22Rv1 (cell line): Measurements from ENCODE around the gene RNF213.
"Not testable (repeated sequence)": the region's sequence is repeated elsewhere in the genome, so short reads cannot be mapped to it uniquely, and the experiment has no call there.

Source experiments
- H3K27ac ChIP-seq: fragments of 450-650 bp; 2 replicates; pipeline ENCODE4 v1.5.1; 2017
- CTCF ChIP-seq: fragments of 450-650 bp; IDR thresholded peaks from 2 replicates; pipeline ENCODE4 v1.5.1; 2017; ENCODE audit warnings: mild to moderate bottlenecking
- ZFX ChIP-seq: fragments of 450-650 bp; IDR thresholded peaks from 2 replicates; pipeline ENCODE4 v1.6.1; 2017; ENCODE audit warnings: antibody characterized with exemption, borderline replicate concordance

Gene RNF213

DNA sequence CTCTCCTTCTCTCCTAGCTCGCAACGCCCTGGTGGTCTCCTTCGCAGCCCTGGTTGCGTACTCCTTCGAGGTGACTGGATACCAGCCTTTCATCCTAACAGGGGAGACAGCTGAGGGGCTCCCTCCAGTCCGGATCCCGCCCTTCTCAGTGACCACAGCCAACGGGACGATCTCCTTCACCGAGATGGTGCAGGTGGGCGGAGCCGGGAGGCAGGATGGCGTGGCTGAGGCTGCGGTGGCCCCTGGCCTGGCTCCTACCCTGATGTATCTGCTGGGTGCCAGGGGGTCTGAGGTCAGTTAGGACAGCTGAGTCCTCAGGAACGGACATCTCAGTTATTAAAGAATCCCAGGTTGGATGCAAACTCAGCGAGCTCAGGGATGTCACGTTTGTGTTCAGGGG is 23.7 kb upstream of the RNF213 start:
- no peak for TF ChIP-seq ZFX
- TF ChIP-seq CTCF: no peak
- no peak overlapping the region for H3K27ac ChIP-seq

DNA sequence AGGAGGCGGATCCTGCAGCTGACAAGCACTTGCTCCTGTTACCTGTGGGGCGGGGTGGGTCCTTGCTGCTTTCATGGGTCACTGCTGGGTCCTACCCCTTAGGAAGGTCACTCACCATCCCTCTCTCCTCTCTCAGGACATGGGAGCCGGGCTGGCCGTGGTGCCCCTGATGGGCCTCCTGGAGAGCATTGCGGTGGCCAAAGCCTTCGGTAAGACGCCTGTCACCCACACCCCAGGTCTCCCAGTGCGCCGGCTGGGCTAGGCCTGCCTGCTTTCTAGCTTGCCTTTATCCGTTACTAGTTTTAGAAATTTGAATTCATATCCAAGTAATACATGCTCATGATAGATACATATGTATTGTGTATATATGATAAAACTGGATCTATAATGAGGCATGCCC is 23.3 kb upstream of the RNF213 start:
- no peak for TF ChIP-seq CTCF
- TF ChIP-seq ZFX: no peak
- no peak overlapping the region for H3K27ac ChIP-seq

GRCh38 chr17:80242505-80242904 is 18.1 kb upstream of the RNF213 start:
- no peak for TF ChIP-seq CTCF
- no peak for TF ChIP-seq ZFX
- H3K27ac ChIP-seq: no peak overlapping the region

GRCh38 chr17:80243526-80244433 is 16.9 kb upstream of the RNF213 start:
- no peak for TF ChIP-seq ZFX
- TF ChIP-seq CTCF: no peak
- no peak overlapping the region for H3K27ac ChIP-seq

DNA sequence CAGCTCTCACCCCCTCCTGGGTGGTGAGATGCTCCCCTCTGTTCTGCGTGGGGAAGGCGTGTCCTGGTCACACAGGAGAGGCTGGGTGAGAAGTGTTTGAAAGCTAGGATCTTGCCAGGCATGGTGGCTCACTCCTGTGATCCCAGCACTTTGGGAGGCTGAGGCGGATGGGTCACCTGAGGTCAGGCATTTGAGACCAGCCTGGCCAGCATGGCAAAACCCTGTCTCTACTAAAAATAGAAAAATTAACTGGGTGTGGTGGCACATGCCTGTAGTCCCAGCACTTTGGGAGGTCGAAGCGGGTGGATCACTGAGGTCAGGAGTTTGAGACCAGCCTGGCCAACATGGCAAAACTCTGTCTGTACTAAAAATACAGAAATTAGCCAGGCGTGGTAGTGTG is 16.2 kb upstream of the RNF213 start:
- H3K27ac ChIP-seq: not testable (repeated sequence)

DNA sequence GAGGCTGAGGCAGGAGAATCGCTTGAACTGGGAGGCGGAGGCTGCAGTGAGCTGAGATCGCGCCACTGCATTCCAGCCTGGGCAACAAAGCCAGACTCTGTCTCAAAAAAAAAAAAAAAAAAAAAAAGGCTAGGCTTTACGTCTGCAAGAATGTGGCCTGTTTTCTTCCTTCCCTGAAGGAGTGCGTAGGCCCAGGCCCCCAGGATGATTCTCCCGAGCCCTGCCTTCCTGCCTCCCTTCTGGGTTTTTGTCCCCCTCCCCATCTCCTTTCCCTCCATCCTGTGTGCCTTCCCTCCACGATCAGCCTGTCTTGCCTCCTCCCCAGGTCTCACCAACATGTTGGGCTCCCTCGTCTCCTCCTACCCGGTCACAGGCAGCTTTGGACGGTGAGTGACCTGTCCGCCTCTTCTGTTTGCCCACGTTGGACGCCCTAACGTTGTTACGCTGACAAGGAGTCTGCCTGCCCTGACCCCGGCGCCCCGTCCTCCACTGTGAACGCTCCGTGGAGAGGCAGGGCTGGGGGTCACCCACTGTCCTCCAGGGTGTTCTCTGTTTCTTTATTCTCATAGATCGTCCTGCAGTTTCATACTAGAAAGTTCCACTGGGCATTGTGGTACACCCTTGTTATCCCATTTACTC is 15.7 kb upstream of the RNF213 start:
- H3K27ac ChIP-seq: no peak overlapping the region
- no peak for TF ChIP-seq ZFX

GRCh38 chr17:80245566-80246265 is 14.9 kb upstream of the RNF213 start:
- no peak overlapping the region for H3K27ac ChIP-seq
- TF ChIP-seq ZFX (no peak), CTCF (no peak)

DNA sequence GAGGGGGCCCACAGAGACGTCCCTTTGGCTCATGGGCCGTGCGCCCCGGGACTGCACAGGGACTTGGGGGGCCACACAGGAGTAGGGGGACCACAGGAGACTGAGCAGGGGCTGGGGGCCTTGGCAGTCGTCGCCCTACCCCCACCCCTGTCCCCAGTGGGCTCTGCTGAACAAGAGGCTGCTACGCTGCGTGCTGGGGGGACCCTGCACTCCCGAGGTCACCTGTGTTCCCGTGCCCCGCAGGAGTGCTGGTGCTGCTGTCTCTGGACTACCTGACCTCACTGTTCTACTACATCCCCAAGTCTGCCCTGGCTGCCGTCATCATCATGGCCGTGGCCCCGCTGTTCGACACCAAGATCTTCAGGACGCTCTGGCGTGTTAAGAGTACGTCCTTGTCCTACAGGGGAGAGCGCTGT is 14.4 kb upstream of the RNF213 start:
- TF ChIP-seq CTCF (no peak), ZFX (no peak)
- H3K27ac ChIP-seq: no peak overlapping the region
